CD4-positive, alpha-beta T cell (primary cell): ENCODE results near the gene CPLX3. TPM values are rescaled to one million over a fixed set of nuclear protein-coding genes. Genes with fewer than 3 reads are reported as not detected.
A peak's percentile ranks its signal among the peaks of the same experiment; 100 is the strongest.

ENCODE experiments used
- ATAC-seq: fragments of 200-7000 bp; cut with Tn5 transposase; one replicate; pipeline ENCODE4 v1.10.0; 2022; ENCODE audit warnings: mild to moderate bottlenecking; ENCODE audit not compliant: poor library complexity
- CTCF ChIA-PET: fragments of 350-600 bp; sonication (Branson Sonifier 250); formaldehyde crosslinking; loops from one replicate; lab custom pipeline; 2021; ENCODE audit warnings: antibody characterized with exemption, inconsistent platforms; lab: Charles Lee
- POLR2A ChIA-PET: fragments of 350-600 bp; sonication (Branson Sonifier 250); formaldehyde crosslinking; loops from one replicate; lab custom pipeline; 2021; ENCODE audit warnings: antibody characterized with exemption, inconsistent platforms; lab: Charles Lee
- DNase-seq, 14 experiments: peaks; one replicate each; pipeline ENCODE4 v3.0.0-alpha.2; 2013 to 2020; ENCODE audit warnings: mixed read lengths in 2 of 14
- H3K27ac ChIP-seq, 2 donors: one replicate each; pipeline versions ENCODE4 v1.5.1 to v1.7.0; 2013; ENCODE audit warnings: low read length in 2 of 2, low read depth in 1 of 2, mild to moderate bottlenecking in 1 of 2
- H3K27me3 ChIP-seq, 2 experiments: 1 replicate in 1 of 2; 2 replicates in 1 of 2; pipeline versions ENCODE4 v1.6.1 to v1.7.0; 2013; ENCODE audit warnings: low read length in 2 of 2, control low read depth in 1 of 2, mild to moderate bottlenecking in 1 of 2, moderate library complexity in 1 of 2; ENCODE audit not compliant: insufficient read depth in 2 of 2, control insufficient read depth in 1 of 2
- H3K36me3 ChIP-seq: one replicate; pipeline ENCODE4 v1.6.1; 2013; ENCODE audit warnings: low read length, control low read depth; ENCODE audit not compliant: insufficient read depth
- H3K4me1 ChIP-seq: one replicate; pipeline ENCODE4 v1.6.1; 2013; ENCODE audit warnings: low read length, control low read depth; ENCODE audit not compliant: insufficient read depth
- H3K4me3 ChIP-seq: one replicate; pipeline ENCODE4 v1.5.1; 2013; ENCODE audit warnings: mild to moderate bottlenecking, low read length, moderate library complexity
- H3K9me3 ChIP-seq, 2 experiments: 1 replicate in 1 of 2; 2 replicates in 1 of 2; pipeline versions ENCODE4 v1.6.1 to v1.7.0; 2013; ENCODE audit warnings: low read length in 2 of 2, mild to moderate bottlenecking in 2 of 2, control low read depth in 1 of 2, moderate library complexity in 1 of 2; ENCODE audit not compliant: control insufficient read depth in 1 of 2, insufficient read depth in 1 of 2
- H3K27ac Mint-ChIP-seq: one replicate; pipeline ENCODE4 v1.8.0; 2020; ENCODE audit warnings: mixed read lengths
- H3K27me3 Mint-ChIP-seq: one replicate; pipeline ENCODE4 v1.8.0; 2021; ENCODE audit warnings: mixed read lengths
- H3K36me3 Mint-ChIP-seq: one replicate; pipeline ENCODE4 v1.8.0; 2021; ENCODE audit warnings: low read depth, mixed read lengths
- H3K4me1 Mint-ChIP-seq: one replicate; pipeline ENCODE4 v1.8.0; 2021; ENCODE audit warnings: low read depth, mixed read lengths
- H3K4me3 Mint-ChIP-seq: one replicate; pipeline ENCODE4 v1.8.0; 2020; ENCODE audit warnings: mild to moderate bottlenecking, mixed read lengths
- H3K9me3 Mint-ChIP-seq: one replicate; pipeline ENCODE4 v1.8.0; 2020; ENCODE audit warnings: mixed read lengths
- CTCF ChIP-seq: fragments of 200-600 bp; IDR thresholded peaks from one replicate; pipeline ENCODE4 v1.8.0; 2022; ENCODE audit warnings: antibody characterized with exemption, mild to moderate bottlenecking
- intact Hi-C, 2 experiments: fragments of 100-400 bp; cut with DNase I in 1 of 2; cut with micrococcal nuclease in 1 of 2; formaldehyde crosslinking; loops; one replicate each; pipeline versions ENCODE4 v1.15.1 to v1.9.0; 2023 to 2025; cut with DNase I, micrococcal nuclease
- total RNA-seq, 174 experiments: library from RNA in 2 of 174; stranded (reverse) in 2 of 174; gene quantifications; one replicate each; pipeline ENCODE4 v1.2.3 and lab custom pipeline; 2021 to 2026

Gene CPLX3
- total RNA-seq, 2 experiments from 2014 or later, result 0.16 to 0.53 TPM

GRCh38 chr15:74842581-74843444 lies 16.4 kb downstream of the CPLX3 start, which contains the start of gene ULK3:
Gene ULK3, minus strand, starts transcription at chr15:74843156. Its CDS starts 51 bp downstream, at chr15:74843105.
- peak within 1 kb of the TSS; percentile 93 for H3K4me3 Mint-ChIP-seq
- ChIA-PET POLR2A (interaction anchor here (0.8 to 2.5 kb wide), 12 partner anchors 25 to 64 kb away, joined by 3 to 13 read pairs (median 6); partner anchors contain the start of genes FAM219B, MPI and SCAMP2), CTCF (interaction anchor here (1.2 to 2.5 kb wide), 9 partner anchors 27 to 67 kb away, joined by 3 to 12 read pairs (median 6); partner anchors contain the start of gene FAM219B)
- H3K27ac Mint-ChIP-seq, result peak within 1 kb of the TSS; percentile 86
- Histone ChIP-seq H3K36me3 (peaks cover 33% of the 10 kb centered on the region), H3K27me3 (no peaks in the 10 kb centered on the region), H3K9me3 (no peaks in the 10 kb centered on the region), H3K4me1 (peaks cover 61% of the 10 kb centered on the region), H3K4me3 (peak within 1 kb of the TSS; percentile 95), H3K27ac (peak within 1 kb of the TSS; percentile 69 to 82)
- no peaks in the 10 kb centered on the region for H3K27me3 Mint-ChIP-seq
- peak; percentile 84 to 97 (median 92) for DNase-seq
- peak; percentile 56 for TF ChIP-seq CTCF
- H3K9me3 Mint-ChIP-seq, result no peaks in the 10 kb centered on the region
- H3K4me1 Mint-ChIP-seq, result peaks cover 56% of the 10 kb centered on the region
- peaks cover 44% of the 10 kb centered on the region for H3K36me3 Mint-ChIP-seq
- intact Hi-C loops, result loop anchor here (1.0 to 10.0 kb wide), 11 partner anchors 30 to 359 kb away; partner anchors contain the start of genes MPI (in 2 of the 2), SCAMP2 (in 2 of the 2), ARID3B (in 1 of the 2) and C15orf39 (in 1 of the 2)
- peak; percentile 91 for ATAC-seq

- POLR2A ChIA-PET, result interaction anchor here (0.8 to 2.5 kb wide), 11 partner anchors 24 to 63 kb away, joined by 3 to 13 read pairs (median 6); partner anchors contain the start of genes FAM219B, MPI and SCAMP2
- Mint-ChIP-seq H3K4me1 (peaks cover 56% of the 10 kb centered on the region), H3K4me3 (peak overlapping the region; percentile 93), H3K27me3 (no peaks in the 10 kb centered on the region), H3K27ac (peak overlapping the region; percentile 86), H3K36me3 (peaks cover 50% of the 10 kb centered on the region), H3K9me3 (no peaks in the 10 kb centered on the region)
- CTCF ChIA-PET, result interaction anchor here (1.2 to 2.5 kb wide), 9 partner anchors 26 to 73 kb away, joined by 3 to 12 read pairs (median 6); no protein-coding TSS in a partner anchor
- TF ChIP-seq CTCF, result peak; percentile 29
- H3K9me3 ChIP-seq, result no peaks in the 10 kb centered on the region
- H3K4me3 ChIP-seq, result peak overlapping the region; percentile 49
- intact Hi-C loops, result loop anchor here (1.0 to 10.0 kb wide), 11 partner anchors 29 to 359 kb away; partner anchors contain the start of genes MPI (in 2 of the 2), SCAMP2 (in 2 of the 2), ARID3B (in 1 of the 2) and C15orf39 (in 1 of the 2)
- H3K36me3 ChIP-seq, result peaks cover 34% of the 10 kb centered on the region
- H3K27ac ChIP-seq, result peak overlapping the region; percentile 69 to 82
- no peaks in the 10 kb centered on the region for H3K27me3 ChIP-seq
- ATAC-seq (no peak), DNase-seq (no peak)
- peaks cover 61% of the 10 kb centered on the region for H3K4me1 ChIP-seq
These were observed 17.0 kb downstream of the CPLX3 start for GRCh38 chr15:74843445-74843828.

GRCh38 chr15:74843891-74844299 lies 17.5 kb downstream of the CPLX3 start:
- POLR2A ChIA-PET, result interaction anchor here (1.0 to 2.5 kb wide), 11 partner anchors 24 to 67 kb away, joined by 3 to 13 read pairs (median 6); partner anchors contain the start of genes CSK, FAM219B, MPI and SCAMP2

More at GRCh38 chr15:74843891-74844299, 17.5 kb downstream of the CPLX3 start:
- Histone ChIP-seq H3K4me1 (peaks cover 61% of the 10 kb centered on the region), H3K4me3 (peak overlapping the region; percentile 49), H3K27me3 (no peaks in the 10 kb centered on the region), H3K36me3 (peaks cover 34% of the 10 kb centered on the region), H3K27ac (peak overlapping the region; percentile 69 to 82), H3K9me3 (no peaks in the 10 kb centered on the region)
- intact Hi-C loops, result loop anchor here (1.0 to 10.0 kb wide), 12 partner anchors 29 to 358 kb away; partner anchors contain the start of genes MPI (in 2 of the 2), SCAMP2 (in 2 of the 2), ARID3B (in 1 of the 2) and C15orf39 (in 1 of the 2)
- Mint-ChIP-seq H3K4me3 (peak overlapping the region; percentile 93), H3K27me3 (no peaks in the 10 kb centered on the region), H3K27ac (peak overlapping the region; percentile 86), H3K36me3 (peaks cover 50% of the 10 kb centered on the region), H3K9me3 (no peaks in the 10 kb centered on the region), H3K4me1 (peaks cover 56% of the 10 kb centered on the region)
- CTCF ChIA-PET, result interaction anchor here (1.2 to 2.5 kb wide), 11 partner anchors 24 to 107 kb away, joined by 3 to 12 read pairs (median 6); no protein-coding TSS in a partner anchor
- no peak for TF ChIP-seq CTCF
- no peak for ATAC-seq
- peak in 2 of 14 experiments; percentile 10 to 53 for DNase-seq
